NB4 (cell line): ENCODE data around the gene DNAJB1.

ENCODE experiments used
- DNase-seq: peaks from one replicate; pipeline ENCODE4 v3.0.0; 2010; ENCODE audit warnings: low read depth
- H3K4me3 ChIP-seq: one replicate; pipeline ENCODE4 v1.5.1; 2011; ENCODE audit warnings: mild to moderate bottlenecking, low read depth, low read length, moderate library complexity
- MYC ChIP-seq: IDR thresholded peaks from 2 replicates; pipeline ENCODE4 v1.6.1; 2011; ENCODE audit warnings: low read depth, low read length
- POLR2A ChIP-seq: IDR thresholded peaks from 2 replicates; pipeline ENCODE4 v1.6.1; 2011; ENCODE audit warnings: mild to moderate bottlenecking; ENCODE audit not compliant: insufficient read length; ENCODE audit errors: extremely low read depth
- TF ChIP-seq, protein P1 (sequence below): IDR thresholded peaks from 2 replicates; pipeline ENCODE4 v1.6.1; 2011; ENCODE audit warnings: low read depth, low read length
- TF ChIP-seq, protein P2 (sequence below): IDR thresholded peaks from one replicate; pipeline ENCODE4 v1.5.1; 2012; ENCODE audit warnings: low read depth, low read length

The DNAJB1 gene

DNA sequence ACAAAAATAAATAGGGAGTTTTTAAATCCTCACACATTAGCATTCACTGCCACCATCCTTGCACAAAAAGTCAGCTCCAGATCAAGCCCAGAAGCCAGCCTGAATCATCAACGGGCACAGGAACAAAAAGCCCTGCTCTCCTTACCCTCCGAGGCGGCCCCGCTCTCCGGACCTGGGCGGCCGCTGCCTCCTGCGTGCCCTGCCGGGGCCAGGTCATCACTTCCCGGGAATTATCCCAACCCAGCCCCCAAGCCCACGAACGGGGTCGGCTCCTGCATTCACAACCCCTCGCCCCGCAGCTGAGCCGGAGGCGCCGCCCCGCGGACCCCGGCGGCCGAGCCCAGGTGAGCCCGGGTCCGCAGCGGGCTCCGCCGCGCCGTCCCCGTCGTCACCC, 754 bp downstream of the DNAJB1 start:
- peak; percentile 24 for DNase-seq
- no peak for TF ChIP-seq MYC
- TF ChIP-seq, protein P1, sequence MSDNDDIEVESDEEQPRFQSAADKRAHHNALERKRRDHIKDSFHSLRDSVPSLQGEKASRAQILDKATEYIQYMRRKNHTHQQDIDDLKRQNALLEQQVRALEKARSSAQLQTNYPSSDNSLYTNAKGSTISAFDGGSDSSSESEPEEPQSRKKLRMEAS, result no peak
- H3K4me3 ChIP-seq, result peak overlapping the region; percentile 68

DNA sequence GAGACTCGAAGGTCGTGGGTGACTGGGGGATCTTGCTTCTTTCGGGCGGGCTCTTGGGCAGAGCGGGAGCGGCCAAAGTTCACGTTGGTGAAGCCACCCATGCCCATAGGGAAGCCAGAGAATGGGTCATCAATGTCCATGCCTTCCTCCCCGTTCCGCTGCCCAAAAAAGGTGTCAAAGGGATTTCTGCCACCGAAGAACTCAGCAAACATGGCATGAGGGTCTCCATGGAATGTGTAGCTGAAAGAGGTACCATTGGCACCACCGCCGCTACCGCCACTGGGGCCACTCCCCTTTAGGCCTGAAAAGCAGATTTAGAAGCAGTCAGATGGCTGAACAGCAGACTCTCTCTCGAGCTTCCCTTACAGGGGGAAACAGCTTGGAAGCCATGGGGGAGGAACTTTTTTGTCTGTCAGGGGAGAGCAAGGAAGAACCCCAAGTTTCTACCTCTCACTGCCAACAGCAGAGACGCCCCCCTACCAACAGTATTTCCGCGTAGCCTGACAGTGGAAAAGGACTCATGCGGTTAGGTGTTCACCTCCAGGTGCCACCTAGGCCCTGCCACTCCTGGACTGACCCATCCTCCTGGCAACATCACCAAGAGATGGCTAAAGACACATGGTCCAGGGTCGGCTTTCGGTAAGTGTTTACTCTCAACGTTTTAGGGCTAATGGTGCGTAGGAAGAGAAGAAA, 1.3 kb downstream of the DNAJB1 start:
- no peak for DNase-seq
- TF ChIP-seq, protein P2, sequence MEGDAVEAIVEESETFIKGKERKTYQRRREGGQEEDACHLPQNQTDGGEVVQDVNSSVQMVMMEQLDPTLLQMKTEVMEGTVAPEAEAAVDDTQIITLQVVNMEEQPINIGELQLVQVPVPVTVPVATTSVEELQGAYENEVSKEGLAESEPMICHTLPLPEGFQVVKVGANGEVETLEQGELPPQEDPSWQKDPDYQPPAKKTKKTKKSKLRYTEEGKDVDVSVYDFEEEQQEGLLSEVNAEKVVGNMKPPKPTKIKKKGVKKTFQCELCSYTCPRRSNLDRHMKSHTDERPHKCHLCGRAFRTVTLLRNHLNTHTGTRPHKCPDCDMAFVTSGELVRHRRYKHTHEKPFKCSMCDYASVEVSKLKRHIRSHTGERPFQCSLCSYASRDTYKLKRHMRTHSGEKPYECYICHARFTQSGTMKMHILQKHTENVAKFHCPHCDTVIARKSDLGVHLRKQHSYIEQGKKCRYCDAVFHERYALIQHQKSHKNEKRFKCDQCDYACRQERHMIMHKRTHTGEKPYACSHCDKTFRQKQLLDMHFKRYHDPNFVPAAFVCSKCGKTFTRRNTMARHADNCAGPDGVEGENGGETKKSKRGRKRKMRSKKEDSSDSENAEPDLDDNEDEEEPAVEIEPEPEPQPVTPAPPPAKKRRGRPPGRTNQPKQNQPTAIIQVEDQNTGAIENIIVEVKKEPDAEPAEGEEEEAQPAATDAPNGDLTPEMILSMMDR, result no peak
- TF ChIP-seq MYC, result no peak
- TF ChIP-seq POLR2A, result no peak
- peak overlapping the region; percentile 68 for H3K4me3 ChIP-seq

DNA sequence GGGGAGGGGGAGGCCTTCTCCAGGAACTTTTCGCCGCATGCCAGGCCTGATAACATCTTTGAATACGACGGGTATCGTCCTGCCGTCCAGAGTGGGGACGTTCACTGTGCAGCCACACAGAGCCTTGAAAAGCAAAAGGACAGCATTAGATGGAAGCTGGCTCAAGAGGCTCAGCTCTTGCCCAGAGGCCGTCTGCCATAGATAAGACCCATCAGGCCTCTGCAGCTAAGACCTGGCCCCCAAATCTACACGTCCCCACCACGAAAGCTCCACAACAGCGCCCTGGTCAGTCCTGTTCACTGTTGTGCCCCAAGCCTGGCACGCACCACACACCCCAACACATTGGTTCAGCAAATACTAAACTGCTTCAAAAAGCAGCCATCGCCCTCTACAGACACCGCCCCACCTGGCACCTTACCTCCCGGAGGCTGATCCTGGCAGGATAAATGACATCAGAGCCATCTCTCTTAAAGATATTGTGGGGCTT, 2.1 kb downstream of the DNAJB1 start:
- TF ChIP-seq, protein P2, result no peak
- TF ChIP-seq POLR2A (no peak), MYC (no peak)
- TF ChIP-seq, protein P1, result no peak
- peak overlapping the region; percentile 68 for H3K4me3 ChIP-seq
- no peak for DNase-seq

DNA sequence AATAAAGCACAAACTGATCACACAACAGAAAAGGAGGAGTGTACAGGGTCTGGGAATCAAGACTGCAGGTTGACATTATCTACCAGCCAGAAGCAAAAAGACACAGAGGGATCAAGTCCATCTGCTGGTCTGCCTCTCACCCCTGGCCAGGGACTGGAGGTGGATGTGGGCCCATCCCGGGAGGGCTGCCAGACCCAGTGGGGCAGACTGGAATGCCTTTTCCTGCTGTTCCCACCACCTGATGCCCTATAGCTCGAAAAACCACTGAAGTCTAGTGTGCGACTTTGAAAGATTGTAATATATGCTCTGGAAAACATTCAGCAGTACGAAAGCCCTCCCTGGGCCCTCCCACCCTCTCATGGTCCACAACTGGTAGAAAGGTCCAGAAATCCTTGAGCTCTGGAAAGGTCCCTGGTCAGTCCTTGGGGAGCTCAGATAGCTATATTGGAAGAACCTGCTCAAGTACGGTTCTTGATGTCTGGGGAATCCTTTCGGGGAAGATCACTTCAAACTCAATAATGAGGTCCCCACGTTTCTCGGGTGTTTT, 2.6 kb downstream of the DNAJB1 start:
- DNase-seq, result no peak
- H3K4me3 ChIP-seq, result peak overlapping the region; percentile 68
- no peak for TF ChIP-seq POLR2A
- TF ChIP-seq MYC, result no peak
- TF ChIP-seq, protein P2, result no peak
- TF ChIP-seq, protein P1, result no peak

DNA sequence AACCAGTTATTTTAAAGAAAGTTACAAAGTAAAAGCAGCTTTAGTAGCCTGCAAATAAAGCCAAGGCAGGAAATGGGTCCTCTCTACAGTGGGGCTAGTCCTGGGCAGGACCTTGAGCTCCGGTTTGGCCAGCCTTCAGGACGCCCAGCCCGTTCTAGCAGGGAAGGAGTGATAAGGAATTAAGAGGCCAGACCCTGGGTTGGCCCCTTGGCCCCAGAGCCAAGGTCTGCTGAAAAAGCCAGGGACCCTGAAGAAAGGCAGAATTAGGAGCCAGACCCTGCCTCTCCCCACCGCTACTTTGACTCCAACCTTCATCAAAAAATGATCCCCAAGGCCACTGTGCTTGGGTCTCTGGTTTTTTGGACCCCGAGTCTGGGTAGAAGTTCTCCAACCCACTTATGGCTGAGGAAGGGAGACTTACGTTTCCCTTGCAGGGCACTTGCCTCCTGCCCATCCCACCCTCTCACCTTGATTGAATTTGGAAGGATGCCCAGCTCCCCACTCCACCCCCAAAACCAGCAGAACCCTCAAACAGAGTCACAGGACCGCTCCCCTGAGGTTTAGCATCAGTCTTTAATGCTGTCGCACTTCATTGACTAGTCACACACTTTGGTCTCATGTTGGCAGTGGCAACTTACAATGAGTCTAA, 3.9 kb downstream of the DNAJB1 start:
- no peak for DNase-seq
- TF ChIP-seq, protein P2, result no peak
- TF ChIP-seq, protein P1, result no peak
- no peak for TF ChIP-seq POLR2A
- TF ChIP-seq MYC, result no peak
- no peak overlapping the region for H3K4me3 ChIP-seq

DNA sequence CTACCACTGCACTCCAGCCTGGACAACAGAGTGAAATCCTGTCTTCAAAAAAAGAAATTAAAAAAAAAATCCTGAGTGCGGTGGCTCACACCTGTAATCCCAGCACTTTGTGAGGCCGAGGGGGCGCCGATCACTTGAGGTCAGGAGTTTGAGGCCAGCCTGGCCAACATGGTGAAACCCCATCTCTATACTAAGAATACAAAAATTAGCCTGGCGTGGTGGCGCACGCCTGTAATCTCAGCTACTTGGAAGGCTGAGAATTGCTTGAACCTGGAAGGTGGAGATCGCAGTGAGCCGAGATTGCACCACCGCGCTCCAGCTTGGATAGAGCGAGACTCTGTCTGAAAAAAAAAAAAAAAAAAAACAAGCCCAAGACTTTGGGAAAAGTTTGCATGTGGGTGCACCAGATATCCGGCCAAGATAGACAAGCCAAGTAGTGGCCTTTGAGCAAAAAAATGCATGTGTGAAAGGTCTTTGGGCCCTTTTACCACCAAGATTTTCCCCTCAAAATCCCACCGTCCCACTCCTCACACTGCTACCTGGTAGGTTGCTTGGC, 5.7 kb downstream of the DNAJB1 start:
- TF ChIP-seq, protein P2, result no peak
- no peak overlapping the region for H3K4me3 ChIP-seq

More for the DNA sequence above, 5.7 kb downstream of the DNAJB1 start:
- DNase-seq, result no peak
